Hepatocyte (in vitro differentiated cells): ENCODE results near the gene CCDC39. TPM values are rescaled to one million over a fixed set of nuclear protein-coding genes. Genes with fewer than 3 reads are reported as not detected.

Source experiments
- DNase-seq: peaks from one replicate; pipeline ENCODE4 v3.0.0-alpha.2; 2016; ENCODE audit warnings: low spot score
- H2AFZ ChIP-seq: fragments of 200-600 bp; sonication (generic); 2 replicates; pipeline ENCODE4 v1.6.0; 2016; ENCODE audit warnings: antibody characterized with exemption, mild to moderate bottlenecking
- H3K27ac ChIP-seq: fragments of 200-600 bp; sonication (generic); 2 replicates; pipeline ENCODE4 v1.5.1; 2016; ENCODE audit warnings: mild to moderate bottlenecking
- H3K27me3 ChIP-seq: fragments of 200-600 bp; sonication (generic); 2 replicates; pipeline ENCODE4 v1.6.1; 2016
- H3K36me3 ChIP-seq: fragments of 200-600 bp; sonication (generic); replicated peaks from 2 replicates; pipeline ENCODE4 v1.5.1; 2016; ENCODE audit warnings: low read depth; ENCODE audit not compliant: insufficient read depth
- H3K4me1 ChIP-seq: fragments of 200-600 bp; sonication (generic); 2 replicates; pipeline ENCODE4 v1.5.1; 2016; ENCODE audit warnings: mild to moderate bottlenecking, moderate library complexity; ENCODE audit not compliant: insufficient read depth
- H3K4me2 ChIP-seq: fragments of 200-600 bp; sonication (generic); 2 replicates; pipeline ENCODE4 v1.6.0; 2016
- H3K4me3 ChIP-seq: fragments of 200-600 bp; sonication (generic); 2 replicates; pipeline ENCODE4 v1.5.1; 2016; ENCODE audit warnings: mild to moderate bottlenecking
- H3K79me2 ChIP-seq: fragments of 200-600 bp; sonication (generic); 2 replicates; pipeline ENCODE4 v1.6.0; 2017; ENCODE audit warnings: mild to moderate bottlenecking
- H3K9me2 ChIP-seq: fragments of 200-600 bp; sonication (generic); replicated peaks from 2 replicates; pipeline ENCODE4 v1.6.0; 2017; ENCODE audit warnings: mild to moderate bottlenecking; ENCODE audit not compliant: insufficient read depth
- H3K9me3 ChIP-seq: fragments of 200-600 bp; sonication (generic); 2 replicates; pipeline ENCODE4 v1.5.1; 2016; ENCODE audit warnings: low read depth, mild to moderate bottlenecking
- H4K20me1 ChIP-seq: fragments of 200-600 bp; sonication (generic); 2 replicates; pipeline ENCODE4 v1.6.0; 2016; ENCODE audit warnings: mild to moderate bottlenecking; ENCODE audit not compliant: insufficient read depth, poor library complexity, severe bottlenecking
- EZH2 ChIP-seq: fragments of 200-600 bp; sonication (generic); IDR thresholded peaks from 2 replicates; pipeline ENCODE4 v1.6.1; 2016; ENCODE audit warnings: antibody characterized with exemption, mild to moderate bottlenecking, borderline replicate concordance
- EZH2phosphoT487 ChIP-seq: fragments of 200-600 bp; sonication (generic); IDR thresholded peaks from one replicate; pipeline ENCODE4 v1.6.1; 2018; ENCODE audit warnings: antibody characterized with exemption, mild to moderate bottlenecking, low read depth, moderate library complexity; ENCODE audit not compliant: unreplicated experiment, severe bottlenecking
- WGBS: methylation state at CpG from one replicate; pipeline ENCODE4 v1.1.6; 2016; ENCODE audit warnings: low lambda C conversion rate; ENCODE audit errors: missing lambda C conversion rate; 5-methylcytosine and 5-hydroxymethylcytosine counted together
- polyA plus RNA-seq: library from polyadenylated mRNA; unstranded; fragments of >200 nt; fragmentation: Nextera tagmentation; extraction: Ambion mirVana; gene quantifications from 2 replicates; pipeline ENCODE4 v1.2.1, GENCODE V29; 2016
- total RNA-seq: library from RNA; depleted of rRNA; stranded (reverse); fragments of >200 nt; gene quantifications from 2 replicates; pipeline ENCODE4 v1.2.3, GENCODE V29; 2014
- TF ChIP-seq, protein P1 (sequence below): fragments of 200-600 bp; sonication (generic); IDR thresholded peaks from 2 replicates; pipeline ENCODE4 v1.5.1; 2016; ENCODE audit warnings: antibody characterized with exemption, mild to moderate bottlenecking; ENCODE audit not compliant: poor library complexity

The CCDC39 gene
- total and polyA plus RNA-seq, 2 experiments from 2014 or later = not detected

DNA sequence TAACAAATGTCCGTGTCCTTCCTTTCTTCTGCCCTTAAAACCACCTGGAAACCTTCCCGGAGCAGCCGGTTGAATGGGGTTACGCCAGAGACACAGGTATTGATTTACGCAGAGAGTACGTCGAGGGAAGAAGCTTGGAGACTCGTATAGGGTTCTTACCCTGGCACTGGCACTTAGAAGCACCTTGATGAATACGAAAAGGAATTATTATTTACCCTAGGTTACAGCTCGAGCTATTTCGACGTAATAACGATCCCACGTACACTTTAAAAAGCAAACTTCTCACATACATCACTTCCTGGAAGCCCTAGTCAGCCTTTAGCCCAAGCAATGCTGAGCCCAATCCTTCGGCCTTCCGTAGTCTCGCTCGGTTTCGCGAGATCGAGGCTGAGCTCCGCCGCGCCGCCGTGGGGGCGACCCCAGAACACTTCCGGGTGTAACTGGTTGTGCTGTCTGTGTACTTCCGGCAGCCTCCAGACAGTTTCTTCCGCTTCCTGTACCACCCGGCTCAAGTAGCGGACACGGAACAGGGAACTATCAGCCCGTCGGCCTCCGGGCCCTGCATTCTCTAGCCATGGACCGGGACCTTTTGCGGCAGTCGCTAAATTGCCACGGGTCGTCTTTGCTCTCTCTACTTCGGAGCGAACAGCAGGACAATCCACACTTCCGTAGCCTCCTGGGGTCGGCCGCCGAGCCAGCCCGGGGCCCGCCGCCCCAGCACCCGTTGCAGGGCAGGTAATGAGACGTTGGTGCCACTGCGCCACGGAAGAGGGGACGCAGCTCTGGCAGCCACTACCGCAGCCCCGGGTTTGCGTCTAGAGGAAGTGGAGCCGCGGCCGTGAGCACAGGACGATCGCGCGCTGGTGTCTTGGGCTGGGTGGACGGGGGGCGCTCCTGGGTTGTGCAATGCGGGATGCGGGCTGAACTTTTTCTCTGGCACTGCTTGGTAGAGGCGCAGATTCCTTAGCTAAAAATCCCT is 77.3 kb downstream of the CCDC39 start, which contains the start of gene TTC14:
TTC14 (plus strand) TSS at position 476 of the 979 bp plus-strand sequence; CDS start at position 575, 99 bp downstream.
- peak within 1 kb of the TSS; percentile 79 for H2AFZ ChIP-seq
- H3K9me2 ChIP-seq = no peaks in the 10 kb centered on the region
- H3K79me2 ChIP-seq = peaks cover 32% of the 10 kb centered on the region
- H3K4me2 ChIP-seq = peak within 1 kb of the TSS; percentile 84
- TF ChIP-seq, protein P1, sequence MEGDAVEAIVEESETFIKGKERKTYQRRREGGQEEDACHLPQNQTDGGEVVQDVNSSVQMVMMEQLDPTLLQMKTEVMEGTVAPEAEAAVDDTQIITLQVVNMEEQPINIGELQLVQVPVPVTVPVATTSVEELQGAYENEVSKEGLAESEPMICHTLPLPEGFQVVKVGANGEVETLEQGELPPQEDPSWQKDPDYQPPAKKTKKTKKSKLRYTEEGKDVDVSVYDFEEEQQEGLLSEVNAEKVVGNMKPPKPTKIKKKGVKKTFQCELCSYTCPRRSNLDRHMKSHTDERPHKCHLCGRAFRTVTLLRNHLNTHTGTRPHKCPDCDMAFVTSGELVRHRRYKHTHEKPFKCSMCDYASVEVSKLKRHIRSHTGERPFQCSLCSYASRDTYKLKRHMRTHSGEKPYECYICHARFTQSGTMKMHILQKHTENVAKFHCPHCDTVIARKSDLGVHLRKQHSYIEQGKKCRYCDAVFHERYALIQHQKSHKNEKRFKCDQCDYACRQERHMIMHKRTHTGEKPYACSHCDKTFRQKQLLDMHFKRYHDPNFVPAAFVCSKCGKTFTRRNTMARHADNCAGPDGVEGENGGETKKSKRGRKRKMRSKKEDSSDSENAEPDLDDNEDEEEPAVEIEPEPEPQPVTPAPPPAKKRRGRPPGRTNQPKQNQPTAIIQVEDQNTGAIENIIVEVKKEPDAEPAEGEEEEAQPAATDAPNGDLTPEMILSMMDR = no peak
- no peak for TF ChIP-seq EZH2
- TF ChIP-seq EZH2phosphoT487 = no peak
- H3K4me3 ChIP-seq = peak within 1 kb of the TSS; percentile 85
- peak; percentile 95 for DNase-seq
- peaks cover 11% of the 10 kb centered on the region for H3K4me1 ChIP-seq
- no peaks in the 10 kb centered on the region for H3K9me3 ChIP-seq
- H3K36me3 ChIP-seq = peaks cover 3% of the 10 kb centered on the region
- peaks cover 20% of the 10 kb centered on the region for H3K27me3 ChIP-seq
- peak within 1 kb of the TSS; percentile 91 for H3K27ac ChIP-seq
- 2% methylated on average over 70 of the region's 70 CpGs for WGBS
- H4K20me1 ChIP-seq = no peaks in the 10 kb centered on the region

DNA sequence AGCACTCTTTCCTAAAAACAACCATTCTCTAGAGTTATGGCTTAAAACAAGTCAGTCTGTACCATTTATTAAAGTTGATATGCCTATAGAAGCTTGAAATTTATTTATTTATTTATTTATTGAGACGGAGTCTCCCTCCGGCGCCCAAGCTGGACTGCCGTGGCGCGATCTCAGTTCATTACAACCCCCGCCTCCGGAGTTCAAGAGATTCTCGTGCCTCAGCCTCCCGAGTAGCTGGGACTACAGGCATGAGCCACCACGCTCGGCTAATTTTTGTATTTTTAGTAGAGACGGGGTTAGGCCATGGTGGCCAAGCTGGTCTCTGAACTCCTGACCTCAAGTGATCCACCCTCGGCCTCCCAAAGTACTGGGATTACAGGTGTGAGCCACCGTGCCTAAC is 78.8 kb downstream of the CCDC39 start:
- TF ChIP-seq EZH2 (no peak), EZH2phosphoT487 (no peak)
- TF ChIP-seq, protein P1 = no peak
- Histone ChIP-seq H3K9me2 (no peaks in the 10 kb centered on the region), H3K9me3 (no peaks in the 10 kb centered on the region), H3K36me3 (peaks cover 3% of the 10 kb centered on the region), H3K4me3 (no peak overlapping the region), H2AFZ (no peak overlapping the region), H3K4me1 (peaks cover 11% of the 10 kb centered on the region), H4K20me1 (no peaks in the 10 kb centered on the region), H3K27ac (no peak overlapping the region), H3K4me2 (no peak overlapping the region), H3K27me3 (peaks cover 20% of the 10 kb centered on the region), H3K79me2 (peaks cover 26% of the 10 kb centered on the region)
- DNase-seq = no peak
- over 99% methylated on average over 15 of the region's 15 CpGs for WGBS

- TF ChIP-seq, protein P1 = no peak
- TF ChIP-seq EZH2phosphoT487 (no peak), EZH2 (no peak)
- H3K9me2 ChIP-seq = no peaks in the 10 kb centered on the region
- no peaks in the 10 kb centered on the region for H3K36me3 ChIP-seq
- no peaks in the 10 kb centered on the region for H3K79me2 ChIP-seq
- no peak overlapping the region for H3K4me2 ChIP-seq
- H3K4me1 ChIP-seq = no peaks in the 10 kb centered on the region
- no peaks in the 10 kb centered on the region for H3K9me3 ChIP-seq
- H3K4me3 ChIP-seq = no peak overlapping the region
- DNase-seq = no peak
- peaks cover 20% of the 10 kb centered on the region for H3K27me3 ChIP-seq
- no peaks in the 10 kb centered on the region for H4K20me1 ChIP-seq
- H3K27ac ChIP-seq = no peak overlapping the region
- no peak overlapping the region for H2AFZ ChIP-seq
- 50% methylated on average over 1 of the region's 1 CpG for WGBS
Observed at GRCh38 chr3:180595559-180595935, 83.7 kb downstream of the CCDC39 start.
